Chondrocyte (in vitro differentiated cells): Measurements from ENCODE around the gene IP6K3. TPM values are rescaled to one million over a fixed set of nuclear protein-coding genes. Genes with fewer than 3 reads are reported as not detected.

ENCODE experiments used
- DNase-seq: peaks from one replicate; pipeline ENCODE4 v3.0.0; 2021; ENCODE audit warnings: mixed read lengths, low spot score
- H3K27ac Mint-ChIP-seq: one replicate; pipeline ENCODE4 v1.8.0; 2021; ENCODE audit warnings: mild to moderate bottlenecking, moderate library complexity, mixed read lengths; ENCODE audit not compliant: unreplicated experiment
- H3K27me3 Mint-ChIP-seq: 2 replicates; pipeline ENCODE4 v1.8.0; 2021; ENCODE audit warnings: low read depth, mixed read lengths
- H3K36me3 Mint-ChIP-seq: 2 replicates; pipeline ENCODE4 v1.8.0; 2021; ENCODE audit warnings: low read depth, mixed read lengths
- H3K4me1 Mint-ChIP-seq: 2 replicates; pipeline ENCODE4 v1.8.0; 2021; ENCODE audit warnings: low read depth, mild to moderate bottlenecking, mixed read lengths
- H3K4me3 Mint-ChIP-seq: one replicate; pipeline ENCODE4 v1.8.0; 2021; ENCODE audit warnings: mild to moderate bottlenecking, moderate library complexity, mixed read lengths; ENCODE audit not compliant: unreplicated experiment
- H3K9me3 Mint-ChIP-seq: 2 replicates; pipeline ENCODE4 v1.8.0; 2021; ENCODE audit warnings: low read depth, mixed read lengths
- total RNA-seq: library from RNA; stranded (reverse); gene quantifications from 3 replicates; pipeline ENCODE4 v1.2.1, GENCODE V29; 2021
- TF ChIP-seq, protein P1 (sequence below): fragments of 200-600 bp; sonication (generic); IDR thresholded peaks from 2 replicates; pipeline ENCODE4 v1.5.0; 2021; ENCODE audit warnings: antibody characterized with exemption, mild to moderate bottlenecking, moderate library complexity

The IP6K3 gene
- total RNA-seq, 1 donor from 2014 or later: 6.5 TPM

DNA sequence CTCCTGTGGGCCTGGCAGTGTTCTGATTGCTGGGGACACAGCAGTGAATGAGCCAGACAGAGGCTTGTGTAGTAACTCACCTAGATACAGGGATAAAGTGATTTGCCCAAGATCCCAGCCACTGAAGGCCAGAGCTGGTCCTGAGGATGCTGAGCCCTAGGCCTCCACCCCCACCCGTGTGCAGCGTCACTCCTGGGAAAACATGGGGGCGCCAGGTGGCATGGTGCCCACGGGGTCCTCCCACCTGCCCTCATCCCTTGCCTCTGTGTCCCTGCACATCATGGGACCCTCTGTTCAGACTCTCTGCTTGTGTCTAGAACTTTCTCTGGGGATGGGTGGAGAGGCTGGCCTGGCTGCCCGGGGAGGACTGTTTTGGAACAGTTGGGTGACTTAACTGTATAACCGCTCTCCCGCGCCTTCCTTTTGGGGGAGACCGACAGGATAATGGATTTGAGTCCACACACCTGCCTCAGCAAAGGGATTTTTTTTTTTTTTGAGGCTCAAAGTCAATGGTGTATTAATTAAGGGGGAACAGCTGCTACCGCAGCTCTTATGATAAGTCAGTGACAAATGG, 22.6 kb upstream of the IP6K3 start:
- TF ChIP-seq, protein P1, sequence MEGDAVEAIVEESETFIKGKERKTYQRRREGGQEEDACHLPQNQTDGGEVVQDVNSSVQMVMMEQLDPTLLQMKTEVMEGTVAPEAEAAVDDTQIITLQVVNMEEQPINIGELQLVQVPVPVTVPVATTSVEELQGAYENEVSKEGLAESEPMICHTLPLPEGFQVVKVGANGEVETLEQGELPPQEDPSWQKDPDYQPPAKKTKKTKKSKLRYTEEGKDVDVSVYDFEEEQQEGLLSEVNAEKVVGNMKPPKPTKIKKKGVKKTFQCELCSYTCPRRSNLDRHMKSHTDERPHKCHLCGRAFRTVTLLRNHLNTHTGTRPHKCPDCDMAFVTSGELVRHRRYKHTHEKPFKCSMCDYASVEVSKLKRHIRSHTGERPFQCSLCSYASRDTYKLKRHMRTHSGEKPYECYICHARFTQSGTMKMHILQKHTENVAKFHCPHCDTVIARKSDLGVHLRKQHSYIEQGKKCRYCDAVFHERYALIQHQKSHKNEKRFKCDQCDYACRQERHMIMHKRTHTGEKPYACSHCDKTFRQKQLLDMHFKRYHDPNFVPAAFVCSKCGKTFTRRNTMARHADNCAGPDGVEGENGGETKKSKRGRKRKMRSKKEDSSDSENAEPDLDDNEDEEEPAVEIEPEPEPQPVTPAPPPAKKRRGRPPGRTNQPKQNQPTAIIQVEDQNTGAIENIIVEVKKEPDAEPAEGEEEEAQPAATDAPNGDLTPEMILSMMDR: no peak
- H3K9me3 Mint-ChIP-seq: peaks cover 8% of the 10 kb centered on the region

DNA sequence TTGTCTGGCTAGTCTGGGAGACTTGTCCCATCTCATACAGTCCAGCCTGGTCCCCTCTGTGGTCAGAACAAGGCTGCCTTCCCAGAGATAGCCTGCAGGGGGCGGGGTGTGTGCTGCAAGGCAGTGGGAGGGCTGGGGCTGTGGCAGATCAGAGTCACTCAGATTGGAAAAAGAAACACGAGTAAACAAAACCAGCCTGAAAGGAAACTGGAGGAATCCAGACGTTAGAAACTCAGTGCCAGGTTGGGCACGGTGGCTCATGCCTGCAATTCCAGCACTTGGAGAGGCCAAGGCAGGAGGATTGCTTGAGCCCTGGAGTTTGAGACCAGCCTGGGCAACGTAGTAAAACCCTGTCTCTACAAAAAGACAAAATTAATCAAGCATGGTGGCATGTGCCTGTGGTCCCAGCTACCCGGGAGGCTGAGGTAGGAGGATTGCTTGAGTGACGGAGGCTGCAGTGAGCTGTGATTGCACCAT, 22.0 kb upstream of the IP6K3 start:
- Mint-ChIP-seq H3K36me3 (peaks cover 1% of the 10 kb centered on the region), H3K4me1 (peaks cover 50% of the 10 kb centered on the region), H3K9me3 (peaks cover 8% of the 10 kb centered on the region), H3K27ac (peak overlapping the region; percentile 66), H3K27me3 (no peaks in the 10 kb centered on the region), H3K4me3 (no peak overlapping the region)
- TF ChIP-seq, protein P1: peak; percentile 90
- DNase-seq: no peak

More for the DNA sequence above, 22.6 kb upstream of the IP6K3 start:
- no peak overlapping the region for H3K4me3 Mint-ChIP-seq
- H3K4me1 Mint-ChIP-seq: peaks cover 50% of the 10 kb centered on the region
- peaks cover 1% of the 10 kb centered on the region for H3K36me3 Mint-ChIP-seq
- DNase-seq: no peak
- no peaks in the 10 kb centered on the region for H3K27me3 Mint-ChIP-seq
- H3K27ac Mint-ChIP-seq: no peak overlapping the region

DNA sequence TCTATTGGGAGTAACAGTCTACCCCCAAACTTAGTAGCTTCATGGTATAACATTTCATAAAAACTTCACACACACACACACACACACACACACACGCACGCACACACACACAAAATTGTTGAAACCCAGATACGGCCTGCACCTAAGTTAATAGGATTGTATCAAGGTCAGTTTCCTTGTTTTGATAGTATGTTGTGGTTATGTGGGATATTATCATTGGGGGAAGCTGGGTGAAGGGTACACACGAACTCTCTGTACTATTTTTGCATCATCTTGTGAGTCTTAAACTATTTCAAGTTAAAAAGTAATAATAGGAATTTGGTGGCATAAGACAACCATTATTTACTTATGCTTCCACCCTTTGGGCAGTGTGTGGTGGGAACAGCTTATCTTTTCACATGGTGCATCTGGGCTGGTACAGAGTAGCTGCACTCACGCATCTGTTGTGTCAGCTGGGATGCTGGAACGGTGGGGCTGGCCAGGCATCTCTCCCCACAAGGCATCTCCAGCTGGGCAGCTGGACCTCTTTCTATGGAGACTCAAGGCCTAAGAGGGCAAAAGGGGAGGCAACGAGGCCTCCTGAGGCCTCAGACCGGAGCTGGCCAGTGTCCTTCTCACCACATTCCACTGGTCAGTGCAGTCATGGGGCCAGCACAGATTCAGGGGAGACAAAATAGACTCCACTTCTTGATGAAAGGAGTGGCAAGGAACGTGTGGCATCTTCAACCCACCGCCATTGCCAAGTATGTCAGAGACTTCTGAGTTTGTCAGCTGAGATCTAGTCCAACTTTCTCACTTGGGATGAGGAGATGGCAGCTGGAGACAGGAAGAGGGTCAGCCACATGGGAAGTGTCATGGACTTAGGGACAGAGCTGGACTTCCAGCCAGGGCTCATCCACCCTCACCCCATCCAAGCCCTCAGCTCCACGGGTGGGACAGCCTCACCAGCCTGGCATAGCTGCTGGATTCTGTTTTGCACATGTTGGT, 20.5 kb upstream of the IP6K3 start:
- H3K27me3 Mint-ChIP-seq: no peaks in the 10 kb centered on the region
- H3K4me3 Mint-ChIP-seq: no peak overlapping the region
- H3K9me3 Mint-ChIP-seq: peaks cover 8% of the 10 kb centered on the region
- H3K27ac Mint-ChIP-seq: no peak overlapping the region
- peaks cover 39% of the 10 kb centered on the region for H3K4me1 Mint-ChIP-seq
- DNase-seq: no peak
- TF ChIP-seq, protein P1: no peak
- H3K36me3 Mint-ChIP-seq: no peaks in the 10 kb centered on the region

DNA sequence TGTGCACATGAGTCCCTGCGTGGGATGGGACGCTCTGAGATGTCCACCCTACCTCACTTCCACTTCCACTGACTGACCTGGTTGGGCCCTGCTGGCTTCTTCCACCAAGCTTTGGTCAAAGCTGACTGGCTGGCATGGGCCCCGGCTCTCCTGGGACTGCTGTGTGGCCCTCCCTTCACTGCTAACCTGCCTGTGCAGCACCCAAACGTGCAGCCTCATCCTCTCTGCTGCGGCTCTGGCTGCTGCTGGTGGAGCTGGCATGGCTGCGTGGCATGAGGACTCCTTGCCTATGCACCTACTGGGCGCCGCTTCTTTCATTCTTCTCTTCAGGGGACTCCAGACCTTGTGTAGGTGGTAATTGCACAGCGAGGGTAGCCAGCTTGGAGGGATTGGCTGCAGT, 18.7 kb upstream of the IP6K3 start:
- H3K9me3 Mint-ChIP-seq: peaks cover 8% of the 10 kb centered on the region
- no peak for DNase-seq
- H3K4me3 Mint-ChIP-seq: no peak overlapping the region
- peaks cover 34% of the 10 kb centered on the region for H3K4me1 Mint-ChIP-seq
- no peaks in the 10 kb centered on the region for H3K27me3 Mint-ChIP-seq
- H3K36me3 Mint-ChIP-seq: no peaks in the 10 kb centered on the region
- TF ChIP-seq, protein P1: no peak
- no peak overlapping the region for H3K27ac Mint-ChIP-seq

DNA sequence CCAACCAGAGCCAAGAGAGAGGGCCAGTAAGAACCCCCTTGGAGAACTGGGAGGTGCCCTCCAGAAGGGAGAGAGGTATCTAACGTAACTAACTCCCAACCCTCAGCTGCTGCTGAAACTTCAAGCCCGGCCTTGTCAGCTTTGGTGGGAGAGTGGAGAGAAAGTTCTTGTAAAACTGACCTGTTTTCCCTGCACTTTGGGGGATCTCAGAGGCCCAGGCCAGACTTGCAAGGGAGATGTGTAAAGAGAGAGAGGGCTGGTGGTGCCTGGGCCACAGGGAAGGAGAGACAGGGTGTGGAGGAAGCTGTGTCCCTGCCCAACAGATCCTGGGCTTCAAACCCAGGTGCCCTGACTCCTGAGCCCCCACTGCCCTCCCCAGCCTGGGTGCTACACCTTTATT, 17.3 kb upstream of the IP6K3 start:
- Mint-ChIP-seq H3K9me3 (peaks cover 8% of the 10 kb centered on the region), H3K36me3 (no peaks in the 10 kb centered on the region), H3K4me1 (peaks cover 26% of the 10 kb centered on the region), H3K4me3 (no peak overlapping the region), H3K27ac (no peak overlapping the region), H3K27me3 (no peaks in the 10 kb centered on the region)
- TF ChIP-seq, protein P1: no peak
- no peak for DNase-seq
